Measurements from ENCODE around the gene LIN28B. TPM values are rescaled to one million over a fixed set of nuclear protein-coding genes. Genes with fewer than 3 reads are reported as not detected.

LIN28B gene
- total RNA-seq, 1 experiment from 2014 or later = 0.25 TPM

DNA sequence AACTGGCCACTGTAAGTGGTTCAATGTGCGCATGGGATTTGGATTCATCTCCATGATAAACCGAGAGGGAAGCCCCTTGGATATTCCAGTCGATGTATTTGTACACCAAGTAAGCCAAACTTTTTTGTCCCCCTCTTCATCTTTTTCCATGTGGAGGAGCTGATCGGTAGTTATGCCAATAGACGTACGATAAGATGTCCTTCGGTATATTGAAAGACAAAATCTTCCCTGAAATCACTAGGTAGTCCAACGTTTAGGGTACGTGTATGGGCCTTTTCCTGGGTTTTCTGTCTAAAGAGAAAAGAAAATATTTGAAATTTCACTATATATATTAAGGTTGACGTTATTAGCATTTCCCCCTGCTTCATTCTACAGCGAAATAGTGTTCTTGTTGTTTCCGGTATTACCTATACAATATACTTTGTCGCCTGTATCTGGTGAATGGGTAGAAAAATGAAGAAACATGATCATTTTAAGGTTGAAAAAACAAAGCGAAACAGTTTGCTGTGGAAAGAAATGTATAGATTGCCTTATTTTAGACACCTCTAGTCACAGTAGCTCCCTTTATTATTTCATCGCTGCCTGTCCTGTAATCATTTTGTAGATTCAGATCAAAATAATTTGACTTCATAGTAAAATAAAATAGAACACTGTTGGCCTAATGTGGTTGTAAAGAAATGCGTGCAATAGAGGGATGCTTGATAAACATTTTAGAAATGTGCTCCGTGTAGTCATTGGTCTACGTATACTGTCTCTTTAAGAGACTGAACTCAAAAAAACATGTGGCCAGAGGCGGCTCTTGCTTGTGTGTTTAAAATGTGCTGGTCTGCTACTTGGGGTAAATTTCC, 1.5 kb downstream of the LIN28B start:
- no TSS peak for BruUV-seq (replicated peaks)
- RAD21 ChIA-PET (ENCODE audit: low non-redundant PET in 1 of 2, low total read pairs in 2 of 2, uncharacterized antibody in 2 of 2, unreplicated experiment in 2 of 2) = no interaction called here
- POLR2A ChIA-PET = interaction anchor here (0.6 to 0.7 kb wide), 2 partner anchors 11 to 154 kb away, joined by 3 read pairs; no protein-coding TSS in a partner anchor
- no peaks in the 10 kb centered on the region for H3K36me3 ChIP-seq (ENCODE audit: control insufficient read depth in 1 of 2, insufficient read depth in 2 of 2, low read length in 2 of 2)
- no peak overlapping the region for H3K27ac ChIP-seq (ENCODE audit: low read depth, low read length)
- intact Hi-C loops (cut with micrococcal nuclease) = no loop called here
- ATAC-seq = peak; percentile 80
- peaks cover 6 to 14% of the 10 kb centered on the region in 2 experiments; a peak in 3 of 4 replicates for H3K4me1 ChIP-seq (ENCODE audit: control insufficient read depth in 1 of 2, insufficient read depth in 2 of 2, low read length in 2 of 2)
- H3K9ac ChIP-seq (ENCODE audit: low read length) = peak overlapping the region; percentile 20; the same call in 1 of the 2 replicates
- TF ChIP-seq YY1 (IDR thresholded peaks at IDR 0.05; ENCODE audit: extremely low read depth, insufficient replicate concordance, low read depth, low read length) (no peak), MAX (IDR thresholded peaks at IDR 0.05) (0 out of 2 replicates have a peak, but pooled peaks have one; percentile 30), POLR2AphosphoS5 (IDR thresholded peaks at IDR 0.05; ENCODE audit: low read depth, low read length) (no peak), POLR2A (IDR thresholded peaks at IDR 0.05; ENCODE audit: borderline replicate concordance, extremely low read depth, insufficient read depth, insufficient read length) (no peak), FOSL1 (IDR thresholded peaks at IDR 0.05; ENCODE audit: low read depth) (no peak), SP1 (IDR thresholded peaks at IDR 0.05; ENCODE audit: low read depth) (0 out of 2 replicates have a peak, but pooled peaks have one; percentile 13), ELF1 (IDR thresholded peaks at IDR 0.05; ENCODE audit: borderline replicate concordance, low read depth) (no peak)
- H3K4me2 ChIP-seq (ENCODE audit: low read length) = peak overlapping the region; percentile 60
- peak overlapping the region in 1 of 2 experiments; percentile 12; a peak in 1 of 4 replicates for H3K4me3 ChIP-seq (replicated peaks in 1 of 2; ENCODE audit: low read depth in 1 of 2, low read length in 2 of 2)
- peak; percentile 0 for DNase-seq (ENCODE audit: low read depth, low spot score)
- peak overlapping the region; percentile 99 for H2AFZ ChIP-seq (ENCODE audit: low read depth, low read length, poor library complexity, severe bottlenecking)
- H4K20me1 ChIP-seq (ENCODE audit: insufficient read depth) = no peaks in the 10 kb centered on the region
- no peaks in the 10 kb centered on the region for H3K27me3 ChIP-seq (ENCODE audit: insufficient read depth, low read length)
- H3K9me2 ChIP-seq (ENCODE audit: insufficient read depth) = no peaks in the 10 kb centered on the region
- H3K9me3 ChIP-seq (ENCODE audit: control insufficient read depth in 1 of 2, insufficient read depth in 1 of 2, low read depth in 1 of 2, low read length in 2 of 2) = no peaks in the 10 kb centered on the region
- CTCF ChIA-PET = interaction anchor here (0.9 kb wide), 1 partner anchor 444 kb away, joined by 4 read pairs; the partner anchor contains the start of gene PREP
- no peaks in the 10 kb centered on the region for H3K79me2 ChIP-seq (ENCODE audit: insufficient read depth, low read length)

Data from HCT116 (cell line).